WERI-Rb-1 (cell line): Measurements from ENCODE around the gene KLHL20.
"Not testable (repeated sequence)": the region's sequence is repeated elsewhere in the genome, so short reads cannot be mapped to it uniquely, and the experiment has no call there.

Source experiments
- DNase-seq: peaks from one replicate; pipeline ENCODE4 v3.0.0-alpha.2; 2020
- H3K27ac ChIP-seq: fragments of 250-450 bp; sonication (Bioruptor Pico); 2 replicates; pipeline ENCODE4 v1.5.1; 2020; ENCODE audit warnings: mild to moderate bottlenecking, moderate library complexity
- H3K27me3 ChIP-seq: fragments of 250-450 bp; sonication (Bioruptor Pico); 2 replicates; pipeline ENCODE4 v1.5.1; 2021; ENCODE audit warnings: mild to moderate bottlenecking, low read depth, moderate library complexity; ENCODE audit not compliant: insufficient read depth, severe bottlenecking
- H3K36me3 ChIP-seq: fragments of 250-450 bp; sonication (Bioruptor Pico); 2 replicates; pipeline ENCODE4 v1.5.1; 2020; ENCODE audit warnings: mild to moderate bottlenecking, moderate library complexity
- H3K4me3 ChIP-seq: 2 replicates; pipeline ENCODE4 v1.5.1; 2011; ENCODE audit warnings: low read depth, mild to moderate bottlenecking, control low read depth, low read length
- H3K9me3 ChIP-seq: fragments of 250-450 bp; sonication (Bioruptor Pico); 2 replicates; pipeline ENCODE4 v1.5.1; 2021; ENCODE audit warnings: mild to moderate bottlenecking, moderate library complexity; ENCODE audit not compliant: severe bottlenecking
- CTCF ChIP-seq: IDR thresholded peaks from 2 replicates; pipeline ENCODE4 v1.5.1; 2011; ENCODE audit warnings: low read depth, mild to moderate bottlenecking, control low read depth, inconsistent platforms, low read length

The KLHL20 gene

DNA sequence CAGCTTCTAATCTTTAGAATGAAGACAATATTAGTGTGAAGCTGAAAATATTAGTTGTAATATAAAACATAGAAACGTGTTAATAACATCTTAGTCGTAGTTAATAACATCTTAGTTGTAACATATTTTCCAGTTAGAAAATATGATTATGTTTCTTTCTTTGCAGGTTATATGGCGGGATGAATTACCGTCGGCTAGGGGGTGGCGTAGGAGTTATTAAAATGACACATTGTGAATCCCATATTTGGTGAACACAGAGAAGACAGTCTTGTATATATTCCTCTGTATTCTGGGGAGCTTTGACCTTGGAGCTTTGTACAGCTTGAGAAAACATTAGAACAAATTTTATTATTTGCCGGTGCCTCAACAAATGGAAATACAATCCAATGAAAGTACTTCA is 70.2 kb downstream of the KLHL20 start:
- peaks cover 49% of the 10 kb centered on the region for H3K36me3 ChIP-seq
- DNase-seq: no peak

DNA sequence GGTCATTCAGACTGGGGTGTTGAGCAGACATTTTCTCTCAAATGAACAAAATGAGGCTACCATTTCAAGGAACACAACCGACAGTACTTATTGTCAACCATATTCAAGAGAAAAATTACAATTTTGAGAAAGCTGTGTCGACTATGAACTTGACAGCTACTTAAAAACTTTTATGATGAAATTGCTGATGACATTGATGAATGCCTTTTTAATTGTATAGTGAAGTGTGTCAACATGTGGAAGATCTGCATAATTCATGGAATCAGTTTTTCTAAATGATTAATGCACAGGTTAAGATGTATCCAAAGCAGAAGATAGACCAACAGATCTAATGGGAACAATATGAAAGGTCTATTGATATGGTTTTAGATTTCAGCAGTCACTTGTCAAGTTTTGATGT is 75.1 kb downstream of the KLHL20 start:
- no peaks in the 10 kb centered on the region for H3K27me3 ChIP-seq
- H3K27ac ChIP-seq: no peak overlapping the region
- no peak for TF ChIP-seq CTCF
- no peaks in the 10 kb centered on the region for H3K9me3 ChIP-seq
- no peak for DNase-seq
- H3K36me3 ChIP-seq: peaks cover 13% of the 10 kb centered on the region
- no peak overlapping the region for H3K4me3 ChIP-seq

More for the DNA sequence above, 70.2 kb downstream of the KLHL20 start:
- H3K4me3 ChIP-seq: no peak overlapping the region
- no peaks in the 10 kb centered on the region for H3K9me3 ChIP-seq
- H3K27me3 ChIP-seq: no peaks in the 10 kb centered on the region
- no peak overlapping the region for H3K27ac ChIP-seq
- TF ChIP-seq CTCF: no peak

DNA sequence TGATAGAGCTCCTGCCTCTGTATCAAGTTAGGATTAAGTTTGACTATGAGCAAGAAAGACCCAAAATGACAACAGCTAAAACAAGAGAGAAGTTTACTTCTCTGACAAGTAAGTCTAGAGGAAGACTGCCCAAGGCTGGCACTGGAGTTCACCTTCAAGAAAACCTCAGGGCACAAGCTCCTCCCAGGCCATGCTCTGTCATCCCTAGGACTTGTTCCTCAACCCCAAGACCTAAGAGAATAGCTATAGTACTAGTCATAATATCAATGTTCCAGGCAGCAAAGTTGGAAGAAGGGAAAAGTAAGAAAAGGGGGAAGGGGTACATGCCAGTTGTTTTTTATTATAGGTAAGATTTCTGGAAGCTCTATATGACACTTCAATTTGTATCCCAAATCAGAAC is 83.3 kb downstream of the KLHL20 start:
- peaks cover 5% of the 10 kb centered on the region for H3K9me3 ChIP-seq
- no peak for TF ChIP-seq CTCF
- peaks cover 47% of the 10 kb centered on the region for H3K36me3 ChIP-seq
- no peaks in the 10 kb centered on the region for H3K27me3 ChIP-seq
- H3K4me3 ChIP-seq: no peak overlapping the region
- H3K27ac ChIP-seq: no peak overlapping the region
- no peak for DNase-seq

GRCh38 chr1:173799995-173800394 is 85.2 kb downstream of the KLHL20 start:
- H3K9me3 ChIP-seq, H3K27me3 ChIP-seq, H3K27ac ChIP-seq, DNase-seq, H3K4me3 ChIP-seq: not testable (repeated sequence)
- peaks cover 62% of the 10 kb centered on the region for H3K36me3 ChIP-seq

- Histone ChIP-seq H3K36me3 (peaks cover 81% of the 10 kb centered on the region), H3K27me3 (no peaks in the 10 kb centered on the region), H3K9me3 (no peaks in the 10 kb centered on the region), H3K4me3 (no peak overlapping the region), H3K27ac (no peak overlapping the region)
- no peak for DNase-seq
- no peak for TF ChIP-seq CTCF
Measured at GRCh38 chr1:173802961-173803360, 88.2 kb downstream of the KLHL20 start.

GRCh38 chr1:173813654-173814053 is 98.9 kb downstream of the KLHL20 start:
- not testable (repeated sequence) for H3K4me3 ChIP-seq, H3K27ac ChIP-seq, H3K9me3 ChIP-seq, H3K27me3 ChIP-seq, DNase-seq
- H3K36me3 ChIP-seq: peaks cover 30% of the 10 kb centered on the region

- peaks cover 4% of the 10 kb centered on the region for H3K9me3 ChIP-seq
- H3K27ac ChIP-seq: no peak overlapping the region
- no peak for TF ChIP-seq CTCF
- H3K27me3 ChIP-seq: no peaks in the 10 kb centered on the region
- no peak overlapping the region for H3K4me3 ChIP-seq
- H3K36me3 ChIP-seq: peaks cover 26% of the 10 kb centered on the region
- no peak for DNase-seq
Measured at GRCh38 chr1:173818459-173818858, 103.7 kb downstream of the KLHL20 start.
